Neural cell (in vitro differentiated cells): Measurements from ENCODE around the gene FAM9A. TPM values are rescaled to one million over a fixed set of nuclear protein-coding genes. Genes with fewer than 3 reads are reported as not detected.

Experiments
- H2AFZ ChIP-seq: fragments of 200-600, 300-800 bp; sonication (generic), shearing (Covaris generic); 2 replicates; pipeline ENCODE4 v1.6.0; 2014; ENCODE audit warnings: low read depth, mild to moderate bottlenecking, antibody characterized with exemption, low read length, moderate library complexity
- H3F3A ChIP-seq: fragments of 200-600 bp; shearing (Covaris generic); 2 replicates; pipeline ENCODE4 v1.6.1; 2016; ENCODE audit warnings: mild to moderate bottlenecking, moderate library complexity, mixed read lengths, antibody characterized with exemption, low read length; ENCODE audit not compliant: insufficient read depth, poor library complexity, severe bottlenecking
- H3K27ac ChIP-seq: fragments of 200-600, 300-800 bp; sonication (generic), shearing (Covaris generic); 2 replicates; pipeline ENCODE4 v1.5.1; 2014; ENCODE audit warnings: mild to moderate bottlenecking, low read length, moderate library complexity
- H3K27me3 ChIP-seq: fragments of 300-800, 200-600 bp; sonication (generic), shearing (Covaris generic); 2 replicates; pipeline ENCODE4 v1.6.0; 2014; ENCODE audit warnings: mild to moderate bottlenecking, low read depth, low read length, moderate library complexity; ENCODE audit not compliant: insufficient read depth
- H3K36me3 ChIP-seq: fragments of 300-800, 200-600 bp; sonication (generic), shearing (Covaris generic); 2 replicates; pipeline ENCODE4 v1.5.1; 2014; ENCODE audit warnings: mild to moderate bottlenecking, antibody characterized with exemption, low read length, moderate library complexity; ENCODE audit not compliant: insufficient read depth
- H3K4me2 ChIP-seq: fragments of 300-800, 200-600 bp; sonication (generic), shearing (Covaris generic); 2 replicates; pipeline ENCODE4 v1.6.0; 2014; ENCODE audit warnings: mild to moderate bottlenecking, low read length
- H3K4me3 ChIP-seq: fragments of 300-800, 200-600 bp; sonication (generic), shearing (Covaris generic); 2 replicates; pipeline ENCODE4 v1.5.1; 2014; ENCODE audit warnings: mild to moderate bottlenecking, low read length, moderate library complexity
- H3K79me2 ChIP-seq: fragments of 200-600 bp; shearing (Covaris generic); replicated peaks from 2 replicates; pipeline ENCODE4 v1.6.0; 2014; ENCODE audit warnings: mild to moderate bottlenecking, low read length, moderate library complexity; ENCODE audit not compliant: insufficient read depth
- H3K9ac ChIP-seq: fragments of 300-800, 200-600 bp; sonication (generic), shearing (Covaris generic); 2 replicates; pipeline ENCODE4 v1.6.1; 2016; ENCODE audit warnings: mild to moderate bottlenecking, low read length, mixed read lengths
- H3K9me2 ChIP-seq: fragments of 200-600 bp; shearing (Covaris generic); 2 replicates; pipeline ENCODE4 v1.6.1; 2016; ENCODE audit warnings: mild to moderate bottlenecking, low read length, mixed read lengths; ENCODE audit not compliant: insufficient read depth
- H3K9me3 ChIP-seq: fragments of 200-600, 300-800 bp; sonication (generic), shearing (Covaris generic); 2 replicates; pipeline ENCODE4 v1.6.1; 2016; ENCODE audit warnings: mild to moderate bottlenecking, mixed run types, low read length, moderate library complexity, mixed read lengths
- H4K20me1 ChIP-seq: fragments of 200-600 bp; shearing (Covaris generic); 2 replicates; pipeline ENCODE4 v1.6.1; 2016; ENCODE audit warnings: mild to moderate bottlenecking, mixed run types; ENCODE audit not compliant: insufficient read depth
- EP300 ChIP-seq: fragments of 450-650 bp; conservative IDR thresholded peaks from 2 replicates; pipeline ENCODE4 v1.6.1; 2014; ENCODE audit warnings: antibody characterized with exemption, mild to moderate bottlenecking, moderate library complexity; ENCODE audit not compliant: poor library complexity, severe bottlenecking
- EZH2 ChIP-seq: fragments of 200-600, 300-800 bp; shearing (Covaris generic), sonication (generic); IDR thresholded peaks from 2 replicates; pipeline ENCODE4 v1.6.1; 2014; ENCODE audit warnings: antibody characterized with exemption, low read length, borderline replicate concordance, mild to moderate bottlenecking; ENCODE audit not compliant: insufficient read depth, poor library complexity, severe bottlenecking
- MXI1 ChIP-seq: fragments of 450-650 bp; conservative IDR thresholded peaks from 2 replicates; pipeline ENCODE4 v1.6.1; 2014; ENCODE audit warnings: antibody characterized with exemption, mild to moderate bottlenecking; ENCODE audit not compliant: poor library complexity, severe bottlenecking
- POLR2AphosphoS5 ChIP-seq: IDR thresholded peaks from 2 replicates; pipeline ENCODE4 v1.6.1; 2012
- RAD21 ChIP-seq: fragments of 450-650 bp; conservative IDR thresholded peaks from 2 replicates; pipeline ENCODE4 v1.6.1; 2014; ENCODE audit warnings: antibody characterized with exemption, mild to moderate bottlenecking, moderate library complexity
- SMC3 ChIP-seq: fragments of 450-650 bp; conservative IDR thresholded peaks from 2 replicates; pipeline ENCODE4 v1.6.1; 2014; ENCODE audit warnings: antibody characterized with exemption, mild to moderate bottlenecking, moderate library complexity; ENCODE audit not compliant: poor library complexity
- TAF1 ChIP-seq: IDR thresholded peaks from 2 replicates; pipeline ENCODE4 v1.6.1; 2012; ENCODE audit warnings: low read depth
- polyA plus RNA-seq: library from polyadenylated mRNA; depleted of rRNA; stranded (reverse); fragments of >200 nt; gene quantifications from 2 replicates; pipeline ENCODE4 v1.2.3, GENCODE V29; 2014
- TF ChIP-seq, protein P1 (sequence below): IDR thresholded peaks from 2 replicates; pipeline ENCODE4 v1.6.1; 2012; ENCODE audit warnings: borderline replicate concordance
- TF ChIP-seq, protein P2 (sequence below): fragments of 450-650 bp; IDR thresholded peaks from 2 replicates; pipeline ENCODE4 v1.5.1; 2014; ENCODE audit warnings: antibody characterized with exemption, mild to moderate bottlenecking, moderate library complexity; ENCODE audit not compliant: poor library complexity, severe bottlenecking

FAM9A gene
- polyA plus RNA-seq, 1 donor from 2014 or later = 0.67 TPM

DNA sequence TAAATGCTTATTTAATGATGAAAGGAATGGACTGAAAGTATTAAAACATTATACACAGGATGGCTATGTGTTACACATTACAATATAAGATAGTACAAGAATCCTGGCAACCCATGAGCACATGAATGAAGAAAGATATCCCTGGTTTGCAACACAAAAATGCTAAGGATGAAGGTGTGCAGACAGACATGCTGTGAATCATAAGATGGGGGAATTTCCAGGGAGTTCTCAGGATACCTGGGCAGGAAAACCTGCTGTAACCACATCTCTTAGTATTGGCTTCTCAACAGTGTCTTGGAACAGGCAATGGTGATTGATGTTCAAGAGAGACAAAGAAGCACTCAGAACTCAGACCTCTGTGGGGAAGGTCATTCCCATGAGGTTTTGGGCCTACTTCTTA, 45.4 kb downstream of the FAM9A start:
- Histone ChIP-seq H2AFZ (no peak overlapping the region), H3K4me2 (no peak overlapping the region), H3K27me3 (no peaks in the 10 kb centered on the region), H3K4me3 (no peak overlapping the region), H3K79me2 (no peaks in the 10 kb centered on the region), H3K9ac (no peak overlapping the region), H3F3A (no peaks in the 10 kb centered on the region), H3K27ac (no peak overlapping the region), H4K20me1 (no peaks in the 10 kb centered on the region), H3K9me2 (no peaks in the 10 kb centered on the region), H3K36me3 (no peaks in the 10 kb centered on the region), H3K9me3 (no peaks in the 10 kb centered on the region)
- TF ChIP-seq EZH2 (no peak), TAF1 (no peak), SMC3 (no peak)

DNA sequence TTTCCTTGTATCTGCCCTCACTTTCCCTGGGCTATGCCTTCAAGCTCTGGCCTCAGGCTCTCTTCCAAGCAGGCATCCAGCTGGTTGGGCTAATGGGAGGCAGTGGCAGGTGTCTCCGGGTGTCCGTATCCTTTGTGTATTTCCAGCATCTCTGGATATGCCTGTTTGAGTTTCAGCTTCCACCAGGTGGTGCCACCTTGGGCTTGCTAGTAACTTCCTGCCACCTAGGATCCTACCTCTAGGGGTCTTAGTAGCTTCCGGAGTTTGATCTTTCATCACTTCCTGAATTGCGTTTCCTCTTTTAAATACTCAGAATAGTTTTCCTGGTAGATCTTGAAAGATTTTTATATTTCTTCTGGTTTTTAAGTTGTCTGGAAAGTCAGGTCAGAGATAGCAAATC, 46.1 kb downstream of the FAM9A start:
- Histone ChIP-seq H3K79me2 (no peaks in the 10 kb centered on the region), H3K27me3 (no peaks in the 10 kb centered on the region), H2AFZ (no peak overlapping the region), H3K4me2 (no peak overlapping the region), H3F3A (no peaks in the 10 kb centered on the region), H3K9me2 (no peaks in the 10 kb centered on the region), H3K9ac (no peak overlapping the region), H3K9me3 (no peaks in the 10 kb centered on the region), H4K20me1 (no peaks in the 10 kb centered on the region), H3K36me3 (no peaks in the 10 kb centered on the region), H3K4me3 (no peak overlapping the region), H3K27ac (no peak overlapping the region)
- TF ChIP-seq POLR2AphosphoS5 (no peak), TAF1 (no peak), EP300 (no peak), RAD21 (no peak), MXI1 (no peak)
- TF ChIP-seq, protein P1, sequence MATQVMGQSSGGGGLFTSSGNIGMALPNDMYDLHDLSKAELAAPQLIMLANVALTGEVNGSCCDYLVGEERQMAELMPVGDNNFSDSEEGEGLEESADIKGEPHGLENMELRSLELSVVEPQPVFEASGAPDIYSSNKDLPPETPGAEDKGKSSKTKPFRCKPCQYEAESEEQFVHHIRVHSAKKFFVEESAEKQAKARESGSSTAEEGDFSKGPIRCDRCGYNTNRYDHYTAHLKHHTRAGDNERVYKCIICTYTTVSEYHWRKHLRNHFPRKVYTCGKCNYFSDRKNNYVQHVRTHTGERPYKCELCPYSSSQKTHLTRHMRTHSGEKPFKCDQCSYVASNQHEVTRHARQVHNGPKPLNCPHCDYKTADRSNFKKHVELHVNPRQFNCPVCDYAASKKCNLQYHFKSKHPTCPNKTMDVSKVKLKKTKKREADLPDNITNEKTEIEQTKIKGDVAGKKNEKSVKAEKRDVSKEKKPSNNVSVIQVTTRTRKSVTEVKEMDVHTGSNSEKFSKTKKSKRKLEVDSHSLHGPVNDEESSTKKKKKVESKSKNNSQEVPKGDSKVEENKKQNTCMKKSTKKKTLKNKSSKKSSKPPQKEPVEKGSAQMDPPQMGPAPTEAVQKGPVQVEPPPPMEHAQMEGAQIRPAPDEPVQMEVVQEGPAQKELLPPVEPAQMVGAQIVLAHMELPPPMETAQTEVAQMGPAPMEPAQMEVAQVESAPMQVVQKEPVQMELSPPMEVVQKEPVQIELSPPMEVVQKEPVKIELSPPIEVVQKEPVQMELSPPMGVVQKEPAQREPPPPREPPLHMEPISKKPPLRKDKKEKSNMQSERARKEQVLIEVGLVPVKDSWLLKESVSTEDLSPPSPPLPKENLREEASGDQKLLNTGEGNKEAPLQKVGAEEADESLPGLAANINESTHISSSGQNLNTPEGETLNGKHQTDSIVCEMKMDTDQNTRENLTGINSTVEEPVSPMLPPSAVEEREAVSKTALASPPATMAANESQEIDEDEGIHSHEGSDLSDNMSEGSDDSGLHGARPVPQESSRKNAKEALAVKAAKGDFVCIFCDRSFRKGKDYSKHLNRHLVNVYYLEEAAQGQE = no peak
- TF ChIP-seq, protein P2, sequence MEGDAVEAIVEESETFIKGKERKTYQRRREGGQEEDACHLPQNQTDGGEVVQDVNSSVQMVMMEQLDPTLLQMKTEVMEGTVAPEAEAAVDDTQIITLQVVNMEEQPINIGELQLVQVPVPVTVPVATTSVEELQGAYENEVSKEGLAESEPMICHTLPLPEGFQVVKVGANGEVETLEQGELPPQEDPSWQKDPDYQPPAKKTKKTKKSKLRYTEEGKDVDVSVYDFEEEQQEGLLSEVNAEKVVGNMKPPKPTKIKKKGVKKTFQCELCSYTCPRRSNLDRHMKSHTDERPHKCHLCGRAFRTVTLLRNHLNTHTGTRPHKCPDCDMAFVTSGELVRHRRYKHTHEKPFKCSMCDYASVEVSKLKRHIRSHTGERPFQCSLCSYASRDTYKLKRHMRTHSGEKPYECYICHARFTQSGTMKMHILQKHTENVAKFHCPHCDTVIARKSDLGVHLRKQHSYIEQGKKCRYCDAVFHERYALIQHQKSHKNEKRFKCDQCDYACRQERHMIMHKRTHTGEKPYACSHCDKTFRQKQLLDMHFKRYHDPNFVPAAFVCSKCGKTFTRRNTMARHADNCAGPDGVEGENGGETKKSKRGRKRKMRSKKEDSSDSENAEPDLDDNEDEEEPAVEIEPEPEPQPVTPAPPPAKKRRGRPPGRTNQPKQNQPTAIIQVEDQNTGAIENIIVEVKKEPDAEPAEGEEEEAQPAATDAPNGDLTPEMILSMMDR = no peak

DNA sequence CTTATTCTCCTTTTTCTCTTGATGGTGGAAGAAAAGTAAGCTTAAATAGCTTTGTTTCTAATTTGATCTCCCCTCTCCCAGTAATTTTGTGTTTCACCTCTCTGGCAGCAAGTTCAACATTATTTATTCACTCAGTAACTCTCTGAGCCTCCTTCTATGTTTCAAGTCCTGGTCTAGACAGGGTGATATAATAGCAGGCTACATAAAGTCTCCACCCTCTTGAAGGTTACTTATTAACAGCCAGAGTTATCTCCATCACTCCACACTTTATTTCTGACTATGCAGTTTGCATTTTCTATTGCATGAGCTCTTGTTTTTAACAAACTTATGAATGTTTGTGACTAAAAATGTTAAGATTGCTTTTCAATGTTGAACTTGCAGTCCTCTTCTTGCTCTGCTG, 51.5 kb downstream of the FAM9A start:
- TF ChIP-seq TAF1 = no peak
- TF ChIP-seq, protein P2 = no peak
- no peak for TF ChIP-seq MXI1
- TF ChIP-seq, protein P1 = no peak
- no peak for TF ChIP-seq RAD21
- no peak for TF ChIP-seq SMC3
- no peak for TF ChIP-seq EZH2
- no peak for TF ChIP-seq POLR2AphosphoS5
- no peak for TF ChIP-seq EP300
- Histone ChIP-seq H3K9me2 (no peaks in the 10 kb centered on the region), H4K20me1 (no peaks in the 10 kb centered on the region), H3K4me3 (no peak overlapping the region), H3K9ac (no peak overlapping the region), H2AFZ (no peak overlapping the region), H3K36me3 (no peaks in the 10 kb centered on the region), H3K4me2 (no peak overlapping the region), H3K27ac (no peak overlapping the region), H3K9me3 (no peaks in the 10 kb centered on the region), H3K27me3 (no peaks in the 10 kb centered on the region), H3F3A (no peaks in the 10 kb centered on the region), H3K79me2 (no peaks in the 10 kb centered on the region)
